ENCODE data around the gene TTC34.

- TF ChIP-seq EZH2phosphoT487 (IDR thresholded peaks at IDR 0.05; ENCODE audit: insufficient read depth, low read depth) (no peak), EZH2 (IDR thresholded peaks at IDR 0.05; ENCODE audit: insufficient read depth, poor library complexity, severe bottlenecking) (no peak)
Measured at GRCh38 chr1:2629627-2630497, 171.6 kb downstream of the TTC34 start.

All from GM23248 (cell line).